ENCODE results near the gene FKBP4.

DNA sequence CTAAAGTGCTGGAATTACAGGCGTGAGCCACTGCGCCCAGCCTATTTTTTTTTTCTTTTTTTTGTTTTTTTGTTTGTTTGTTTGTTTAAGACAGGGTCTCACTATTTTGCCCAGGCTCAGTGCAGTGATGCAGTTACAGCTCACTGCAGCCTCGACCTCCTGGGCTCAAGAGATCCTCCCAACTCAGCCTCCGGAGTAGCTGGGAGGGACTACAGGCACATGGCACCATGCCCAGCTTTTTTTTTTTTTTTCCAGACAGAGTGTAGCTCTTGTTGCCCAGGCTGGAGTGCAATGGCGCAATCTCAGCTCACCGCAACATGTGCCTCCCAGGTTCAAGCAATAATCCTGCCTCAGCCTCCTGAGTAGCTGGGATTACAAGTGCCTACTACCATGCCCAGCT is 11.9 kb downstream of the FKBP4 start:
- TF ChIP-seq, protein P1, sequence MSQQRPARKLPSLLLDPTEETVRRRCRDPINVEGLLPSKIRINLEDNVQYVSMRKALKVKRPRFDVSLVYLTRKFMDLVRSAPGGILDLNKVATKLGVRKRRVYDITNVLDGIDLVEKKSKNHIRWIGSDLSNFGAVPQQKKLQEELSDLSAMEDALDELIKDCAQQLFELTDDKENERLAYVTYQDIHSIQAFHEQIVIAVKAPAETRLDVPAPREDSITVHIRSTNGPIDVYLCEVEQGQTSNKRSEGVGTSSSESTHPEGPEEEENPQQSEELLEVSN (IDR thresholded peaks at IDR 0.05), result no peak
- TF ChIP-seq KDM4A (IDR thresholded peaks at IDR 0.05; ENCODE audit: low read depth, low read length, severe bottlenecking) (no peak), KDM1A (IDR thresholded peaks at IDR 0.05; ENCODE audit: borderline replicate concordance, low read length) (no peak), RAD21 (IDR thresholded peaks at IDR 0.05 in 1 of 2, conservative IDR thresholded peaks at IDR 0.05 in 1 of 2; ENCODE audit: low read depth in 2 of 2, low read length in 2 of 2) (no peak), TEAD4 (IDR thresholded peaks at IDR 0.05; ENCODE audit: low read depth, low read length) (no peak), YY1 (IDR thresholded peaks at IDR 0.05; ENCODE audit: low read depth, low read length) (no peak)
- TF ChIP-seq, protein P2, sequence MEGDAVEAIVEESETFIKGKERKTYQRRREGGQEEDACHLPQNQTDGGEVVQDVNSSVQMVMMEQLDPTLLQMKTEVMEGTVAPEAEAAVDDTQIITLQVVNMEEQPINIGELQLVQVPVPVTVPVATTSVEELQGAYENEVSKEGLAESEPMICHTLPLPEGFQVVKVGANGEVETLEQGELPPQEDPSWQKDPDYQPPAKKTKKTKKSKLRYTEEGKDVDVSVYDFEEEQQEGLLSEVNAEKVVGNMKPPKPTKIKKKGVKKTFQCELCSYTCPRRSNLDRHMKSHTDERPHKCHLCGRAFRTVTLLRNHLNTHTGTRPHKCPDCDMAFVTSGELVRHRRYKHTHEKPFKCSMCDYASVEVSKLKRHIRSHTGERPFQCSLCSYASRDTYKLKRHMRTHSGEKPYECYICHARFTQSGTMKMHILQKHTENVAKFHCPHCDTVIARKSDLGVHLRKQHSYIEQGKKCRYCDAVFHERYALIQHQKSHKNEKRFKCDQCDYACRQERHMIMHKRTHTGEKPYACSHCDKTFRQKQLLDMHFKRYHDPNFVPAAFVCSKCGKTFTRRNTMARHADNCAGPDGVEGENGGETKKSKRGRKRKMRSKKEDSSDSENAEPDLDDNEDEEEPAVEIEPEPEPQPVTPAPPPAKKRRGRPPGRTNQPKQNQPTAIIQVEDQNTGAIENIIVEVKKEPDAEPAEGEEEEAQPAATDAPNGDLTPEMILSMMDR (IDR thresholded peaks at IDR 0.05; ENCODE audit: control extremely low read depth in 1 of 3, insufficient read depth in 1 of 3, low read depth in 1 of 3, low read length in 3 of 3), result no peak
